Upper lobe of left lung (tissue), 6 donors: Measurements from ENCODE around the gene RAPGEF5. TPM values are rescaled to one million over a fixed set of nuclear protein-coding genes. Genes with fewer than 3 reads are reported as not detected.

Experiments
- ATAC-seq, 2 donors: fragments of 200-7000 bp; cut with Tn5 transposase; one replicate each; pipeline ENCODE4 v1.9.1; 2022; ENCODE audit warnings: mild to moderate bottlenecking in 2 of 2, moderate library complexity in 2 of 2; ENCODE audit not compliant: low FRiP score in 2 of 2
- DNase-seq, 2 donors: peaks; one replicate each; pipeline ENCODE4 v3.0.0-alpha.2; 2019 to 2020
- H3K27ac ChIP-seq, 4 donors: fragments of 200-600 bp; sonication (generic); one replicate each; pipeline ENCODE4 v1.5.1; 2016 to 2019
- H3K27me3 ChIP-seq, 4 donors: fragments of 200-600 bp; sonication (generic); one replicate each; pipeline ENCODE4 v1.5.1; 2017 to 2019
- H3K36me3 ChIP-seq, 4 donors: fragments of 200-600 bp; sonication (generic); one replicate each; pipeline ENCODE4 v1.5.1; 2016 to 2019
- H3K4me1 ChIP-seq, 4 donors: fragments of 200-600 bp; sonication (generic); one replicate each; pipeline ENCODE4 v1.5.1; 2018 to 2019
- H3K4me3 ChIP-seq, 4 donors: fragments of 200-600 bp; sonication (generic); one replicate each; pipeline ENCODE4 v1.5.1; 2017 to 2019; ENCODE audit warnings: mild to moderate bottlenecking in 2 of 4, moderate library complexity in 1 of 4
- H3K9me3 ChIP-seq, 4 donors: fragments of 200-600 bp; sonication (generic); one replicate each; pipeline ENCODE4 v1.5.1; 2018 to 2019
- CTCF ChIP-seq, 6 experiments: fragments of 450-650 bp in 4 of 6; fragments of 200-600 bp in 2 of 6; sonication (generic) in 2 of 6; IDR thresholded peaks; one replicate each; pipeline ENCODE4 v1.5.1; 2016 to 2019; ENCODE audit warnings: antibody characterized with exemption in 6 of 6
- EP300 ChIP-seq, 4 donors: sonication (generic); formaldehyde crosslinking; IDR thresholded peaks; one replicate each; pipeline ENCODE4 v1.5.1; 2017; ENCODE audit warnings: antibody characterized with exemption in 4 of 4, control low read depth in 2 of 4
- POLR2A ChIP-seq, 4 donors: fragments of 450-650 bp; IDR thresholded peaks; one replicate each; pipeline ENCODE4 v1.5.1; 2016 to 2017; ENCODE audit warnings: antibody characterized with exemption in 4 of 4, mild to moderate bottlenecking in 2 of 4
- POLR2AphosphoS5 ChIP-seq, 2 donors: sonication (generic); formaldehyde crosslinking; IDR thresholded peaks; one replicate each; pipeline ENCODE4 v1.5.1; 2017; ENCODE audit warnings: antibody characterized with exemption in 2 of 2
- WGBS, 2 donors: methylation state at CpG; one replicate each; pipeline ENCODE4 v1.1.5; 2017 to 2018; 5-methylcytosine and 5-hydroxymethylcytosine counted together
- total RNA-seq, 6 donors: library from RNA; depleted of rRNA in 4 of 6; stranded (reverse); fragments of >200 nt in 4 of 6; gene quantifications; one replicate each; pipeline versions ENCODE4 v1.1.0 to v1.2.1, GENCODE V29; 2016 to 2021
- donor health status: DM: no; HTN: no; CAD: no; lungs with moderate emphysema.
- donor health status: DM: no; HTN: yes; CAD: no; lungs with severe emphysema.

Gene RAPGEF5
- total RNA-seq, 6 donors from 2014 or later, result 68.1 to 206 (median 101) TPM

- 67 to 72% methylated on average over 2 of the region's 2 CpGs for WGBS, 2 donors
- TF ChIP-seq CTCF (IDR thresholded peaks at IDR 0.05) (peak in 1 of 6 experiments; percentile 9), EP300 (IDR thresholded peaks at IDR 0.05) (no peak)
- Histone ChIP-seq H3K36me3 (no peaks in the 10 kb centered on the region), H3K4me1 (peaks cover 0 to 12% (median 4%) of the 10 kb centered on the region in 4 donors), H3K27me3 (no peaks in the 10 kb centered on the region), H3K4me3 (no peak overlapping the region), H3K27ac (no peak overlapping the region), H3K9me3 (no peaks in the 10 kb centered on the region)
- DNase-seq, result no peak
- no peak for ATAC-seq
Observed at GRCh38 chr7:22256541-22257096, 100.3 kb downstream of the RAPGEF5 start.

- WGBS, 2 donors, result 81 to 100% methylated on average over 1 of the region's 1 CpG
- Histone ChIP-seq H3K36me3 (no peaks in the 10 kb centered on the region), H3K27ac (no peak overlapping the region), H3K9me3 (no peaks in the 10 kb centered on the region), H3K27me3 (no peaks in the 10 kb centered on the region), H3K4me3 (no peak overlapping the region), H3K4me1 (peaks cover 0 to 12% (median 4%) of the 10 kb centered on the region in 4 donors)
- no peak for DNase-seq
- peak in 1 of 2 donors; percentile 67 for ATAC-seq
- TF ChIP-seq CTCF (IDR thresholded peaks at IDR 0.05), result no peak
Observed at GRCh38 chr7:22255834-22256233, 101.1 kb downstream of the RAPGEF5 start.

DNA sequence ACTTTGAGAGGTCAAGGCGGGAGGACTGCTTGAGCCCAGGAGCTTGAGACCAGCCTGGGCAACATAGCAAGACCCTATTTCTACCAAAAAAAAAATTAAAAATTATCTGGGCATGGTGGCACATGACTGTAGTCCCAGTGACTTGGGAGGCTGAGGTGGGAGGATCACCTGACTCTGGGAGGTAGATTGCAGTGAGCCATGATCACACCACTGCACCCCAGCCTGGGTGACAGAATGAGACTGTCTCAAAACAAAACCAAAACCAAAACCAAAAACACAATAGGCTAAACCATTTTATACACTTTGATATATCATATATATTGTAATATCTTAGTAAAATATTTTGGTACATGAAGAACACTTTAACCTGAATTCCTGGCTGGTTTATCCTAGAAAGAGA lies 101.6 kb downstream of the RAPGEF5 start:
- Histone ChIP-seq H3K4me3 (no peak overlapping the region), H3K27ac (no peak overlapping the region), H3K4me1 (peaks cover 0 to 12% (median 4%) of the 10 kb centered on the region in 4 donors), H3K9me3 (no peaks in the 10 kb centered on the region), H3K27me3 (no peaks in the 10 kb centered on the region), H3K36me3 (no peaks in the 10 kb centered on the region)
- ATAC-seq (no peak), DNase-seq (no peak)
- 100% methylated on average over 1 of the region's 1 CpG for WGBS, 2 donors
- no peak for TF ChIP-seq EP300 (IDR thresholded peaks at IDR 0.05)
- TF ChIP-seq POLR2A (IDR thresholded peaks at IDR 0.05), result no peak
- no peak for TF ChIP-seq POLR2AphosphoS5 (IDR thresholded peaks at IDR 0.05)
- no peak for TF ChIP-seq CTCF (IDR thresholded peaks at IDR 0.05)

GRCh38 chr7:22252936-22253536 lies 103.9 kb downstream of the RAPGEF5 start:
- H3K4me1 ChIP-seq, result peaks cover 0 to 12% (median 4%) of the 10 kb centered on the region in 4 donors
- no peaks in the 10 kb centered on the region for H3K36me3 ChIP-seq
- peak overlapping the region in 1 of 4 donors; percentile 11 for H3K27ac ChIP-seq
- no peak for DNase-seq
- no peak for TF ChIP-seq CTCF (IDR thresholded peaks at IDR 0.05)
- TF ChIP-seq EP300 (IDR thresholded peaks at IDR 0.05), result no peak
- no peak for TF ChIP-seq POLR2A (IDR thresholded peaks at IDR 0.05)
- TF ChIP-seq POLR2AphosphoS5 (IDR thresholded peaks at IDR 0.05), result no peak
- ATAC-seq, result no peak
- no peaks in the 10 kb centered on the region for H3K9me3 ChIP-seq
- WGBS, 2 donors, result 60 to 64% methylated on average over 7 of the region's 7 CpGs
- H3K27me3 ChIP-seq, result no peaks in the 10 kb centered on the region
- no peak overlapping the region for H3K4me3 ChIP-seq

DNA sequence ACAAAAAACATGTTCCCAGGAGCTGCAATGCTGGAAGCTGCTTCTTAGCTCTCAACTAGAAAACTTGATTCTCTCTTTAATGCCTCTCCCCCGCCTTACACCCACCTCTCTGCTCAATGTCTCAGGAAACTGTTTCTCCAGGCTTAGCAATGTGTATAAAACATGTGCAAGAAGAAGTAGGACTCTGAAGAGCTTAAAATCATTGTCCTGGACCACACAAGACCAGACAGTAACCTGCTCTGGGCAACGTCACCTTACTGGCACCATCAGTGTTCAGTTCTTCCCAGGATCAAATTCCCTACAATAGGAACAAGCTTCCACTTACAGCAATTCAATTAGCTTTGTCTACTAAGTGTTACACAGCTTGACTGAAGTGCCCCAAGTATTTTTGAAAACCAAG lies 104.9 kb downstream of the RAPGEF5 start:
- 89 to 90% methylated on average over 2 of the region's 2 CpGs for WGBS, 2 donors
- DNase-seq (no peak), ATAC-seq (no peak)
- TF ChIP-seq POLR2AphosphoS5 (IDR thresholded peaks at IDR 0.05) (no peak), EP300 (IDR thresholded peaks at IDR 0.05) (no peak), POLR2A (IDR thresholded peaks at IDR 0.05) (no peak), CTCF (IDR thresholded peaks at IDR 0.05) (no peak)
- H3K27ac ChIP-seq, result no peak overlapping the region
- H3K9me3 ChIP-seq, result no peaks in the 10 kb centered on the region
- H3K4me3 ChIP-seq, result no peak overlapping the region
- peaks cover 0 to 12% (median 4%) of the 10 kb centered on the region in 4 donors for H3K4me1 ChIP-seq
- no peaks in the 10 kb centered on the region for H3K27me3 ChIP-seq
- H3K36me3 ChIP-seq, result no peaks in the 10 kb centered on the region
